Activated T-cell treated with anti-CD3 and anti-CD28 coated beads, Interleukin-2, amount 50 U/mL, for 72 hours (primary cell): ENCODE data around the gene CLC. TPM values are rescaled to one million over a fixed set of nuclear protein-coding genes. Genes with fewer than 3 reads are reported as not detected.
"Not testable (repeated sequence)": the region's sequence is repeated elsewhere in the genome, so short reads cannot be mapped to it uniquely, and the experiment has no call there.

Experiments used
- ATAC-seq, 2 donors: fragments of 150-1000 bp; cut with Tn5 transposase; replicated peaks in 1 of 2; 2 replicates each; pipeline ENCODE4 v1.10.0; 2021; ENCODE audit warnings: moderate library complexity in 2 of 2, mild to moderate bottlenecking in 1 of 2
- DNase-seq, 2 donors: peaks; one replicate each; pipeline ENCODE4 v3.0.0; 2021 to 2022; ENCODE audit warnings: mixed read lengths in 1 of 2
- H3K27ac Mint-ChIP-seq: one replicate; pipeline ENCODE4 v1.8.0; 2022; ENCODE audit warnings: mild to moderate bottlenecking, moderate library complexity, mixed read lengths
- H3K27me3 Mint-ChIP-seq: one replicate; pipeline ENCODE4 v1.8.0; 2022; ENCODE audit warnings: low read depth, mixed read lengths
- H3K36me3 Mint-ChIP-seq, 2 donors: one replicate each; pipeline ENCODE4 v1.8.0; 2022; ENCODE audit warnings: mixed read lengths in 2 of 2, mild to moderate bottlenecking in 1 of 2; ENCODE audit not compliant: insufficient read depth in 2 of 2
- H3K4me1 Mint-ChIP-seq: one replicate; pipeline ENCODE4 v1.8.0; 2022; ENCODE audit warnings: low read depth, mixed read lengths
- H3K4me3 Mint-ChIP-seq, 2 donors: one replicate each; pipeline ENCODE4 v1.8.0; 2022; ENCODE audit warnings: mild to moderate bottlenecking in 2 of 2, mixed read lengths in 2 of 2, moderate library complexity in 2 of 2
- H3K9me3 Mint-ChIP-seq, 2 donors: one replicate each; pipeline ENCODE4 v1.8.0; 2022; ENCODE audit warnings: mixed read lengths in 2 of 2
- total RNA-seq, 2 donors: library from RNA; stranded (reverse); gene quantifications; one replicate each; pipeline ENCODE4 v1.2.3, GENCODE V29; 2022

CLC gene
- total RNA-seq: 1 to 10 TPM in 1 of 2 donors, not detected in 1; 1.7 TPM

GRCh38 chr19:39737891-39738290, at the start of gene CLC:
CLC (minus strand) TSS chr19:39738029; CDS start chr19:39737952, 77 bp downstream.
- Mint-ChIP-seq H3K9me3 (no peaks in the 10 kb centered on the region), H3K4me1 (peaks cover 36% of the 10 kb centered on the region), H3K4me3 (no peak within 1 kb of the TSS), H3K36me3 (no peaks in the 10 kb centered on the region), H3K27ac (no peak within 1 kb of the TSS), H3K27me3 (peaks cover 7% of the 10 kb centered on the region)
- ATAC-seq: no peak
- DNase-seq: no peak

DNA sequence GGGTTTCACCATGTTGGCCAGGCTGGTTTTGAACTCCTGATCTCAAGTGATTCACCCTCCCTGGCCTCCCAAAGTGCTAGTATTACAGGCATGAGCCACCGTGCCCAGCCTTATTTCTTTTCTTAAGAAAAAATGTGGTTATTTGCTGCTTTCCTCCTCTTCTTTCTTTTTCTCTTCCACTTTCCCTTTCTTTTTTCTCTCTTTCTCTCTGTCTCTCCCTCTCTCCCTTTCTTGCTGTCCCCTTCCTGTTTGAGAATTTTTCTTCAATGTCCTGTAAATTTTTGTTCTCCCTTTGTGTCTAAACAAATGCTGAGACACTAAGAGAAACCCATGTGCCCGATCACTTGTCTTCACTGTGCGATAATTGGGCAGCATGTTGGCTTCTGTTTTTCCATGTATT, 43.1 kb upstream of the CLC start:
- no peak overlapping the region for H3K27ac Mint-ChIP-seq
- no peaks in the 10 kb centered on the region for H3K36me3 Mint-ChIP-seq
- no peaks in the 10 kb centered on the region for H3K9me3 Mint-ChIP-seq
- ATAC-seq (no peak), DNase-seq (no peak)
- H3K4me3 Mint-ChIP-seq: no peak overlapping the region
- peaks cover 52% of the 10 kb centered on the region for H3K27me3 Mint-ChIP-seq
- peaks cover 17% of the 10 kb centered on the region for H3K4me1 Mint-ChIP-seq

DNA sequence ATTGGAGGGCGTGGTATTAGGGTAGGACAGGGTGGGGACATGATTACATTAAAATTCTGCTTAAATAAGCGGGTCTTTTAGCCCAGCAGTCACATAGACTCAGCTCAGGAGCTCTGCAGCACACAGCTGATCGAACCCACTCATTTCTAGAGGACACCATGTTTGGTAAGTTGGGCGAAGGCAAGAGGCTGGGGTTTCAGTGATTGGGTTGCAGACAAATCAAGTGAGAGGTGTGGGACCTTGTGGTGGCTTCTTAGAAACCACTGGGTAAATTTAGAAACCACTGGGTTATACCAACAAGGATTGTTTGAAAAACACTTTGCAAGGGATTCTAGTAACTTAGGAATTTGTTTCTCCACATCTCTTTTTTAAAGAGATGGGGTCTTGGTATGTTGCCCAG, 40.9 kb upstream of the CLC start, which contains the start of gene LEUTX:
Gene LEUTX, plus strand, starts transcription at position 92 of the 400 bp plus-strand sequence. Its CDS starts 67 bp downstream, at position 159.
- H3K36me3 Mint-ChIP-seq: no peaks in the 10 kb centered on the region
- H3K27ac Mint-ChIP-seq: no peak within 1 kb of the TSS
- ATAC-seq (peak; percentile 99 to 100), DNase-seq (peak; percentile 35 to 60)
- no peaks in the 10 kb centered on the region for H3K9me3 Mint-ChIP-seq
- peaks cover 31% of the 10 kb centered on the region for H3K27me3 Mint-ChIP-seq
- H3K4me1 Mint-ChIP-seq: peaks cover 17% of the 10 kb centered on the region
- H3K4me3 Mint-ChIP-seq: no peak within 1 kb of the TSS

DNA sequence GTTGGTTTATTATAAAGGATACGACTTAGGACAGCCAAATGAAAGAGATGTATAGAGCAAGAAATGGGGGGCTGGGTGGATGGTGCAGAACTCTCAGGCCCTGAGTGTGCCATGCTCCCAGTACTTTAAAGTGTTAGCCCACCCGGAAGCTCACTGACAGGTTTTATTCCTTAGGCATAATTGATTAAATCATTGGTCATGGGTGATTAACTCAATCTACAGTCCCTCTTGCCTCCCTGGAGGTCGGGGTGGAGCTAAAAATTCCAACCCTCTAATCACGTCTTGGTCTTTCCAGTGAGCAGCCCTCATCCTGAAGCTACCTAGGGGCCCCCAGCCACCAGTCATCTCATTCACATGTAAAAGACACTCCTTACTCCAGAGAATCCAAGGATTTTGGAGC, 31.0 kb upstream of the CLC start:
- Mint-ChIP-seq H3K27ac (no peak overlapping the region), H3K9me3 (no peaks in the 10 kb centered on the region), H3K27me3 (peaks cover 18% of the 10 kb centered on the region), H3K4me3 (no peak overlapping the region), H3K36me3 (peaks cover 0 to 1% of the 10 kb centered on the region in 2 donors), H3K4me1 (peaks cover 7% of the 10 kb centered on the region)
- no peak for ATAC-seq
- DNase-seq: no peak

- ATAC-seq (no peak), DNase-seq (no peak)
- H3K36me3 Mint-ChIP-seq: peaks cover 0 to 4% of the 10 kb centered on the region in 2 donors
- no peak overlapping the region for H3K4me3 Mint-ChIP-seq
- H3K27ac Mint-ChIP-seq: no peak overlapping the region
- peaks cover 21% of the 10 kb centered on the region for H3K27me3 Mint-ChIP-seq
- H3K4me1 Mint-ChIP-seq: peaks cover 7% of the 10 kb centered on the region
- H3K9me3 Mint-ChIP-seq: no peaks in the 10 kb centered on the region
Measured at GRCh38 chr19:39768334-39768733, 30.5 kb upstream of the CLC start.

DNA sequence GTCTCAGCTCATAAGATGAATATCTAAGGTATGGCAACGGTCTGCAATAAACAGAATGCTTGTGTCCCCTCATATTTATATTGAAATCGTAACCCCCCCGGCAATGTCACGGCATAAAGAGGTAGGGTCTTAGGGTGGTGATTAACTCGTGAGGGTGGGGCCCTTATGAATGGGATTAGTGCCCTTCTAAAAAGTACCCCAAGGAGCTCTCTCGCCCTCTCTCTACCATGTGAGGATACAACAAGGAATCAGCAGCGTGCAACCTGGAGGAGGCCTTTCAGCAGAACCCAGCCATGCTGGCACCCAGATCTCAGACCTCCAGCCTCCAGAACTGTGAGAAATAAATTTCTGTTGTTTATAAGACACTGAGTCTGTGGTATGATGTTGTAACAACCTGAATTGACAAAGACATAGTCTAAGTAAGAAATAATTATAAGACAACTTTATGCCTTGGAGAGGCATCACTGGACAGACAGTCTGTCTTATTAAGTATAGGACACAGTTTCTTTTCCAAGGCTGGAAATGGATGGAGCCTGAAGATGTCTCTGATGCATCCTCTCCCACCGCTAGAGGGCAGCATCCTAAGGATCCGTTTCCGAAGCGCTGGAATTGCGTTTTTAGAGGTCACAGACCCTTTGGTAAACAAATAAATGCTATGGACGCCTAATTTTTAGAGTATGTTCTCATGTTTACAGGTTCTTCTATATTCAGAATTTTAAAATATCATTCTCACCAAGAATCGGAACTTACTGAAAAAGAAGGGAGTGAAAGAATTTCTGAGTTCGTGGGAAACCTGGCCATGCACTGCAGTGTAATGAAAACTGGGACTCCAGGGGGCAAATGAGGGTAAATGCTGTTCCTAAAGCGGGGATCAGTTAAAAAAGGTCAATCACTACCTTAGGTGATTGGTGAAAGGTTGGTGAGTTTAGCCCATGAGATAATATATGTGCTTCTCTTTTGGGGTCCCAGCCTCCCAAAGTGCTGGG, 27.6 kb upstream of the CLC start:
- peaks cover 0 to 4% of the 10 kb centered on the region in 2 donors for H3K36me3 Mint-ChIP-seq
- H3K27ac Mint-ChIP-seq: no peak overlapping the region
- H3K27me3 Mint-ChIP-seq: peaks cover 29% of the 10 kb centered on the region
- ATAC-seq (no peak), DNase-seq (peak; percentile 14 to 22)
- no peaks in the 10 kb centered on the region for H3K9me3 Mint-ChIP-seq
- peaks cover 13% of the 10 kb centered on the region for H3K4me1 Mint-ChIP-seq
- no peak overlapping the region for H3K4me3 Mint-ChIP-seq

DNA sequence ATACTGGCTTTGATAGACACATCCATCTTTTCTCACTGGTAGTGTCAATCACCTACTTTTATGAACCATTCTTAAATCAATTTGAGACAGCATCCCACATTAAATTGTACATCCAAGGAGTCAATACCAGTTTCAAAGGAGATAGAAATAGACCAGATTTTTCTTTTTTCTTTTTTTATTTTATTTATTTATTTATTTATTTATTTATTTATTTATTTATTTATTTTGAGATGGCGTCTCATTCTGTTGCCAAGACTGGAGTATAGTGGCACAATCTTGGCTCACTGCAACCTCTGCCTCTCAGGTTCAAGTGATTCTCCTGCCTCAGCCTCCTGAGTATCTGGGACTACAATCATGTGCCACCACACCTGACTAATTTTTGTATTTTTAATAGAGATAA, 24.0 kb upstream of the CLC start:
- not testable (repeated sequence) for H3K36me3 Mint-ChIP-seq, H3K27ac Mint-ChIP-seq, H3K4me3 Mint-ChIP-seq, DNase-seq, H3K9me3 Mint-ChIP-seq, ATAC-seq
- H3K27me3 Mint-ChIP-seq: peaks cover 49% of the 10 kb centered on the region
- peaks cover 23% of the 10 kb centered on the region for H3K4me1 Mint-ChIP-seq

DNA sequence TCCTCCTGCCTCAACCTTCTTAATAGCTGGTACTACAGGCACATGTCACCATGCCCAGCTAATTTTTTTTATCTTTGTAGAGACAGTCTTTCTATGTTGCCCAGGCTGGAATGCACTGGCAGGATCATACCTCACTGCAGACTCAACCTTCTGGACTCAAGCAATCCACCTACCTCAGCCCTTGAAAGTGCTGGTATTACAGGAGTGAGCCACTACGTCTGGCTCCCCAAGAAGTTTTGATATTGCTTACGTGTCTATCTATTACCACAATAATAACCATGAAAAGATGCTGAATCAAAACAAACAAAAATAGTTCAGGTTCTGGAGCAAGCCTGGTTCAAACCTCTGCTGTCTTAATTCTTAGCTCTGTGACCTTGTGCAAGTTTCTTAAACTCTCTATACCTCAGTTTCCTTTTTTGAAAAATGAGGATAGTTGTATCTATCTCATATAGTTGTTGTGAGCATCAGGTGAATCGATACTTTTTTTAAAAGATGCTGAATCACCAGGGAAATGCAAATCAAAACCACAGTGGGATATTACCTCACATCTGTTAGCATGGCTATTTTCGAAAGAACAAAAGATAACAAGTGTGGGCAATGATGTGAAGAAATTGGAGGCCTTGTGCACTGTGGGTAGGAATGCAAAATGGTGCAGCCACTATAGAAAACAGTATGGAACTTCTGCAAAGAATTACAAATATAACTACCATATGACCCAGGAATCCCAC, 21.8 kb upstream of the CLC start:
- ATAC-seq (peak; percentile 40 to 65), DNase-seq (no peak)
- H3K27me3 Mint-ChIP-seq: peaks cover 49% of the 10 kb centered on the region
- H3K36me3 Mint-ChIP-seq: peaks cover 0 to 5% of the 10 kb centered on the region in 2 donors
- H3K4me1 Mint-ChIP-seq: peaks cover 19% of the 10 kb centered on the region
- no peak overlapping the region for H3K4me3 Mint-ChIP-seq
- H3K9me3 Mint-ChIP-seq: no peaks in the 10 kb centered on the region
- H3K27ac Mint-ChIP-seq: no peak overlapping the region

DNA sequence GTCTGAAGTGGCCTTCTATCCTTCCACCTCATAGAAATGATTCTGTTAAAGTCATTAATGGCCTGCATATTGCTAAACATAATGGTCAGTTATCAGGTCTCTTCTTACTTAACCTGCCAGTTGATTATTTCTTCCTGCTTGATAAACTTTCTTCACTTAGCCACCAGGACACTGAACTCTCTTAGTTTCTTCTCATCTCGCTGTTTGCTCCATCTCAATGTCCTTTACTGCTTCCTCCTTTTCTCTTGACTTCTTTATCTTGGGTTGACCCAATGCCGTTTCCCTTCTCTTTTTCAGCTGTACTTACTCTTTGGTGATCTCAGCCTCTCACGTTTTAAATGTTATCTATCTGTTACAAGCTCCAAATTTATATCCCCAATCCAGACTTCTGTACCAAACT, 17.1 kb upstream of the CLC start:
- no peaks in the 10 kb centered on the region for H3K36me3 Mint-ChIP-seq
- ATAC-seq (no peak), DNase-seq (no peak)
- H3K9me3 Mint-ChIP-seq: no peaks in the 10 kb centered on the region
- H3K4me1 Mint-ChIP-seq: peaks cover 9% of the 10 kb centered on the region
- H3K27me3 Mint-ChIP-seq: peaks cover 48% of the 10 kb centered on the region
- H3K4me3 Mint-ChIP-seq: no peak overlapping the region
- H3K27ac Mint-ChIP-seq: no peak overlapping the region

DNA sequence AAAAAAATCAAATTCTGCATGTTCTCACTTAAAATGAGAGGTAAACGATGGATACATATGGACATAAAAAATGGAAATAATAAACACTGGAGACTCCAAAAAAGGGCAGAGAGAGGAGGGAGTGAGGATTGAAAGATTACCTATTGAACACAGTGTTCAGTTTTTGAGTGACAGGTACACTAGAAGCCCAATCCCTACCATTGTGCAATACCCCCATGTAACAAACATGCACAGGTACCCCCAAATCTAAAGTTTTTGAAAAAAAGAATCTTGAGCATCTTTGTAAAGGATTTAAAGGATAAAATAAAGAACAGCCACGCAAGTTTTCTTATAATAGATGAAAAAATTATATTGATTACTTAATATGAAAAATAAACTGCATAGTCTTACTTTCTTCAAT, 16.7 kb upstream of the CLC start:
- no peak overlapping the region for H3K27ac Mint-ChIP-seq
- no peak for ATAC-seq
- no peaks in the 10 kb centered on the region for H3K36me3 Mint-ChIP-seq
- H3K4me1 Mint-ChIP-seq: peaks cover 5% of the 10 kb centered on the region
- no peak for DNase-seq
- no peak overlapping the region for H3K4me3 Mint-ChIP-seq
- peaks cover 44% of the 10 kb centered on the region for H3K27me3 Mint-ChIP-seq
- no peaks in the 10 kb centered on the region for H3K9me3 Mint-ChIP-seq

GRCh38 chr19:39752795-39753194, 15.0 kb upstream of the CLC start:
- H3K27me3 Mint-ChIP-seq: peaks cover 27% of the 10 kb centered on the region
- no peaks in the 10 kb centered on the region for H3K9me3 Mint-ChIP-seq
- no peak overlapping the region for H3K4me3 Mint-ChIP-seq
- H3K36me3 Mint-ChIP-seq: no peaks in the 10 kb centered on the region
- ATAC-seq (no peak), DNase-seq (no peak)
- no peak overlapping the region for H3K27ac Mint-ChIP-seq
- H3K4me1 Mint-ChIP-seq: no peaks in the 10 kb centered on the region

- DNase-seq (peak; percentile 48 to 57), ATAC-seq (peak; percentile 100)
- no peaks in the 10 kb centered on the region for H3K9me3 Mint-ChIP-seq
- H3K4me3 Mint-ChIP-seq: no peak overlapping the region
- H3K4me1 Mint-ChIP-seq: no peaks in the 10 kb centered on the region
- H3K36me3 Mint-ChIP-seq: no peaks in the 10 kb centered on the region
- H3K27ac Mint-ChIP-seq: no peak overlapping the region
- peaks cover 23% of the 10 kb centered on the region for H3K27me3 Mint-ChIP-seq
Measured at GRCh38 chr19:39752390-39752789, 14.6 kb upstream of the CLC start.

GRCh38 chr19:39749981-39750380, 12.2 kb upstream of the CLC start:
- Mint-ChIP-seq H3K9me3 (no peaks in the 10 kb centered on the region), H3K4me1 (no peaks in the 10 kb centered on the region), H3K36me3 (no peaks in the 10 kb centered on the region), H3K27ac (no peak overlapping the region), H3K27me3 (peaks cover 37% of the 10 kb centered on the region), H3K4me3 (no peak overlapping the region)
- DNase-seq (no peak), ATAC-seq (no peak)
